Spleen (tissue), 7 donors: Measurements from ENCODE around the gene NCL.

ENCODE experiments used
- CTCF ChIP-seq, 11 experiments: fragments of 200-600 bp in 7 of 11; fragments of 450-650 bp in 4 of 11; sonication (generic) in 4 of 11; IDR thresholded peaks in 8 of 11; conservative IDR thresholded peaks in 3 of 11; 1 replicate in 7 of 11; 2 replicates in 4 of 11; pipeline versions ENCODE4 v1.4.0 to v1.8.0; 2016 to 2021; ENCODE audit warnings: antibody characterized with exemption in 11 of 11, inconsistent platforms in 4 of 11, mild to moderate bottlenecking in 1 of 11
- POLR2A ChIP-seq, 3 donors: fragments of 450-650 bp; IDR thresholded peaks; one replicate each; pipeline ENCODE4 v1.5.1; 2017; ENCODE audit warnings: antibody characterized with exemption in 3 of 3, mild to moderate bottlenecking in 1 of 3
- POLR2AphosphoS5 ChIP-seq, 3 donors: sonication (generic); formaldehyde crosslinking; IDR thresholded peaks; one replicate each; pipeline ENCODE4 v1.5.1; 2017; ENCODE audit warnings: antibody characterized with exemption in 3 of 3
- donor health status: DM: no; HTN: no; CAD: no; lungs with moderate emphysema.
- donor health status: DM: no; HTN: no; CAD: no.
- donor health status: DM: no; HTN: no; CAD: no.

- no peak for TF ChIP-seq CTCF (IDR thresholded peaks at IDR 0.05 in 8 of 11, conservative IDR thresholded peaks at IDR 0.05 in 3 of 11)
- no peak for TF ChIP-seq POLR2A (IDR thresholded peaks at IDR 0.05)
- TF ChIP-seq POLR2AphosphoS5 (IDR thresholded peaks at IDR 0.05) = no peak
These were observed 49.3 kb downstream of the NCL start for GRCh38 chr2:231415029-231415428.
